Activated CD4-positive, alpha-beta memory T cell treated with anti-CD3 and anti-CD28 coated beads, Interleukin-2, amount 10 ng/mL, durations not matched to agents 7 days and 5 days (primary cell): ENCODE measurements around the gene FFAR3. TPM values are rescaled to one million over a fixed set of nuclear protein-coding genes. Genes with fewer than 3 reads are reported as not detected.

Source experiments
- CTCF ChIA-PET: fragments of 350-600 bp; sonication (Branson Sonifier 250); formaldehyde crosslinking; loops from one replicate; lab custom pipeline; 2021; ENCODE audit warnings: antibody characterized with exemption, inconsistent platforms; lab: Charles Lee
- POLR2A ChIA-PET: fragments of 350-600 bp; sonication (Branson Sonifier 250); formaldehyde crosslinking; loops from one replicate; lab custom pipeline; 2021; ENCODE audit warnings: antibody characterized with exemption; lab: Charles Lee
- DNase-seq: peaks from one replicate; pipeline ENCODE4 v3.0.0-alpha.2; 2020
- H3K27ac Mint-ChIP-seq: one replicate; pipeline ENCODE4 v1.8.0; 2021; ENCODE audit warnings: mild to moderate bottlenecking, mixed read lengths
- H3K27me3 Mint-ChIP-seq: one replicate; pipeline ENCODE4 v1.8.0; 2021; ENCODE audit warnings: mixed read lengths
- H3K36me3 Mint-ChIP-seq: one replicate; pipeline ENCODE4 v1.8.0; 2021; ENCODE audit warnings: low read depth, mixed read lengths
- H3K4me1 Mint-ChIP-seq: one replicate; pipeline ENCODE4 v1.8.0; 2021; ENCODE audit warnings: mixed read lengths
- H3K4me3 Mint-ChIP-seq: one replicate; pipeline ENCODE4 v1.8.0; 2021; ENCODE audit warnings: mild to moderate bottlenecking, mixed read lengths
- H3K9me3 Mint-ChIP-seq: one replicate; pipeline ENCODE4 v1.8.0; 2021; ENCODE audit warnings: mixed read lengths
- total RNA-seq, 2 experiments: library from RNA; stranded (reverse); gene quantifications; one replicate each; pipeline ENCODE4 v1.2.3, GENCODE V29; 2021

FFAR3 gene
- total RNA-seq, 2 experiments from 2014 or later, result 0.63 to 0.78 TPM

DNA sequence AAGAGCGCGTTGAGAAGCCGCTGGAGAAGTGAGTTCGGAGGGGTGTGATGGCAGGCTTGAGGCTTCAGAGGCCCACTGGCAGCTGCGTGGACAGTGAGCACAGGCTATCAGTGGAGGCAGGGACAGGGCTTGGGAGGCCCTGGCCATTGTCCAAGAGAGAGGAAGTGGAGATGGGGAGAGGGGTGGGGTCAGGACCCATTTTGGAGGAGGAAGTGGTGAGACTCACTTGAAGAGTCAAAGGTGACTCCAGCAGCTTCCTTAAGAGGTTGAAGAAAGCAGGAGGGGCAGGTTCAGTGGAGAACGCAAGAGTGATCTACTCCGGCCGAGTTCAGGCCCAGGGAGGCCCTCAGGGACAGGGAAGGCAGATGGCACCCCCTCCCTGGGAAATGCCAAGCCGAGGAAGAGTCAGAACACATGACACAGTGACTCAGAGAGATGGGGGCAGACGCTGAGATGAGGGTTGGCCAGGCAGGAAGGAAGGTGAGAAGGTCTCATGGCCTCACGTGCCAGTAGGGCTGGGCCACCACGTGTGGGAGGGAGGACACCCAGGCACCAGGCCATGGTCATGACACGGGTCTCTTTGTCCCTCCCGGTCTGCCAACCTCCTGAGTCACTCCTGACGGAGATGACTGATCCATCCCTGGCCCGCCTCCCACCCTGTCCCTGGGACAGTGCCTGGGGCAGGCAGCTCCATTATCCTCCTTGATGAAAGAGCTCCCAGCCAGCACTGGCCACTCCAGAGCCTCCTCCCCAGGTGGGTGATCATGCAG is 39.4 kb upstream of the FFAR3 start:
- Mint-ChIP-seq H3K4me3 (no peak overlapping the region), H3K36me3 (no peaks in the 10 kb centered on the region), H3K27ac (peak overlapping the region; percentile 38), H3K9me3 (peaks cover 2% of the 10 kb centered on the region), H3K27me3 (peaks cover 13% of the 10 kb centered on the region), H3K4me1 (peaks cover 9% of the 10 kb centered on the region)
- no peak for DNase-seq
- POLR2A ChIA-PET, result no interaction called here
- CTCF ChIA-PET, result interaction anchor here (1.4 kb wide), 1 partner anchor 176 kb away, joined by 3 read pairs; no protein-coding TSS in a partner anchor

DNA sequence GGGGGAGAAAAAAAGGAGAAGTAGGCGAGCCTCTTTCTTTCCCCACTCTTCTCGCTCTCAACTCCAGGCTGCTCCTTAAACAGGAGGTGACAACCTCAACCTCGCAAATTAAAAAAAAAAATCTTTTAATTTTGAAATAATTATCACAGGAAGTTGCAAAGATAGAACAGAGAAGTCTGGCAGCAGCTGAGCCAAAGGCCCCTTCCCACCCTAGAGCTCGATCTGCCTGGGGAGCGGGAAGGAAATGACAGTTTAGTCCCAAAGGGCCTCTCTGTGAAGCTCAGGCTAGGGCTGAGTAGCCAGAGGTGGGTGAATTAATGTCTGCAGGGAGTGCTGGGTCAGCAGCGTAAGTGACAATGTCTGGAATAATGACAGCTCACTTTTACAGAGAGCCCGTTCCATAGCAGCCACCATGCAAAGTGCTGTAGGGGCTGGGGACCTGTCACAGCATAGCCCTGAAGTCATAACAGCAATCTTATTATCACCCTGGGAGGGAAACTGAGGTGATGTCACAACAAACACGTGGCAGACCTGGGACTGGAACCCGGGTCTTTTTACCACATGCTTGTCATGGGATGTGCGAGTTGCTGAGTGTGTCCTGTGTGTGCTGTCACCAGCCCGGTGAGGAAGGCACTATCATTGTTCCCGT is 38.1 kb upstream of the FFAR3 start:
- Mint-ChIP-seq H3K27me3 (peaks cover 14% of the 10 kb centered on the region), H3K4me3 (no peak overlapping the region), H3K9me3 (peaks cover 2% of the 10 kb centered on the region), H3K36me3 (no peaks in the 10 kb centered on the region), H3K4me1 (peaks cover 9% of the 10 kb centered on the region), H3K27ac (no peak overlapping the region)
- no peak for DNase-seq
- POLR2A ChIA-PET, result no interaction called here
- CTCF ChIA-PET, result interaction anchor here (1.4 kb wide), 1 partner anchor 175 kb away, joined by 3 read pairs; no protein-coding TSS in a partner anchor

DNA sequence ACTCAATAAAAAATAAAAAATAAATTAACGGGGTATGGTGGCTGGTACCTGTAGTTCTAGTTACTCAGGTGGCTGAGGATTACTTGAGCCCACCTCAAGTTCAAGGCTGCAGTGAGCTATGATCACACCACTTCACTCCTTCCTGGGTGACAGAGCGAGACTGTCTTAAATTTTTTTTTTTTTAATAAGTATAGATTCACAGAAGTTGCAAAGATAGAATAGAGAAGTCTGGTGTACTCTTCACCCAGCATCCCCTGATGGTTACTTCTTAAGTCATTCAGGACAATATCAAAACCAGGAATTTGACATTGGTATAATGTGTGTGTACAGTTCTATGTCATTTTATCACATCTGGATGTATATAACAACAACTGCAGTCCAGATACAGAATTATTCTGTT is 37.0 kb upstream of the FFAR3 start:
- CTCF ChIA-PET, result no interaction called here
- POLR2A ChIA-PET, result no interaction called here
- H3K27ac Mint-ChIP-seq, result no peak overlapping the region
- DNase-seq, result no peak
- H3K9me3 Mint-ChIP-seq, result peaks cover 2% of the 10 kb centered on the region
- peaks cover 9% of the 10 kb centered on the region for H3K4me1 Mint-ChIP-seq
- no peaks in the 10 kb centered on the region for H3K36me3 Mint-ChIP-seq
- peaks cover 19% of the 10 kb centered on the region for H3K27me3 Mint-ChIP-seq
- no peak overlapping the region for H3K4me3 Mint-ChIP-seq

DNA sequence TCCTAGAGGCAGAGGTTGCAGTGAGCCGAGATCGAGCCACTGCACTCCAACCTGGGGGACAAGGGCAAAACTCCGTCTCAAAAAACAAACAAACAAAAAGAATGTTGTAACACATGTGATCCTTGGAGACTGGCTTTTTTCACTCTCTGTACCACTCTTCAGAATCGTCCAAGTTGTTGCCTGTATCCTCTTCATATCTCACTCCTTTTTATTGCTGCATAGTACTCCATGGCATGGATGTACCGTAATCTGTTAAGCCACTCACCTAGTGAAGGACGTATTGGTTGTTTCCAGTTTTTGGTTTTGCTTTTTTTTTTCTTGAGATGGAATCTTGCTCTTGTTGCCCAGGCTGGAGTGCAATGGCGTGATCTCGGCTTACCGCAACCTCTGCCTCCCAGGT is 36.2 kb upstream of the FFAR3 start:
- no peak overlapping the region for H3K4me3 Mint-ChIP-seq
- H3K36me3 Mint-ChIP-seq, result no peaks in the 10 kb centered on the region
- H3K9me3 Mint-ChIP-seq, result peaks cover 2% of the 10 kb centered on the region
- DNase-seq, result no peak
- ChIA-PET CTCF (no interaction called here), POLR2A (no interaction called here)
- peaks cover 21% of the 10 kb centered on the region for H3K27me3 Mint-ChIP-seq
- H3K27ac Mint-ChIP-seq, result no peak overlapping the region
- peaks cover 9% of the 10 kb centered on the region for H3K4me1 Mint-ChIP-seq

DNA sequence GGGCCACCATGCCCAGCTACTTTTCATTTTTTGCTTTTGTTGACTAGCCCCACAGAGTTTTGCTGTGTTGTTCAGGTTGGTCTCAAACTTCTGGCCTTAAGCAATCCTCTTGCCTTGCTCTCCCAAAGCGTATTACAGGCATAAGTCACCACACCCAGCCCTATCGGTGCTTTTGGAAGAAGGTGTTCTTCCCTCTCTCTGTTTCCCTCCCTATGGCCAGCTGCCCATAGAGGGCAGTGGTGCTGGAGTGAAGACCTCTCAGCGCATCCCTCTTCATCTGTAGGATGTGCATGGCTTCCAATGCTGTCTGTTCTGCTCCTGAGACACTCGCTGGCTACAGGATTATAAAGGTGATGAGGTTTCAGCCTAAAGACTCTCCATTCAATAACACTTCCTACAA is 30.6 kb upstream of the FFAR3 start:
- peaks cover 23% of the 10 kb centered on the region for H3K27me3 Mint-ChIP-seq
- H3K4me3 Mint-ChIP-seq, result no peak overlapping the region
- H3K4me1 Mint-ChIP-seq, result peaks cover 2% of the 10 kb centered on the region
- no peak for DNase-seq
- H3K9me3 Mint-ChIP-seq, result no peaks in the 10 kb centered on the region
- POLR2A ChIA-PET, result no interaction called here
- no peak overlapping the region for H3K27ac Mint-ChIP-seq
- CTCF ChIA-PET, result no interaction called here
- no peaks in the 10 kb centered on the region for H3K36me3 Mint-ChIP-seq

DNA sequence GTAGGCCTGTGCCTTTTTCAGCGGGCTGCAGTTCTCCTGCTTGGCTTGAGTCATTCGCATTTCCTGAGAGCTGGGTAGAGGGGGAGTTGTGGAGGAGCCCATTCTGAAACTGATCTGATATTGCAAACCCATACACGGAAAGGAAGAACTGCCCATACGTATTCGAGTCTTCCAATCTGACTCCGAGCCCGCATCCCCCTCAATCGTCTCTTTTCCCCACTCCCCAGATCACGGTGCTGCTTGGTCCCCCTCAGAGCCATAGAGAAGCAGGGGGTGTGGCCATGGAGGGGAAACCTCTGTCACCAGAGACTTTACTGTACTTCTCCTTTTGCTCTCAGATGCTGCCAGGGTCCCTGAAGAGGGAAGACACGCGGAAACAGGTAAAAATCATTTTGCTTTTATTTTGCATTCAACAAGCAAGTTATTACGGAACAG is 29.4 kb upstream of the FFAR3 start, which contains the start of gene CD22:
CD22 (plus strand) TSS at position 337 of the 435 bp plus-strand sequence. CDS start 2,854 bp downstream, outside the sequence.
- peaks cover 28% of the 10 kb centered on the region for H3K27me3 Mint-ChIP-seq
- peaks cover 9% of the 10 kb centered on the region for H3K4me1 Mint-ChIP-seq
- ChIA-PET CTCF (no interaction called here), POLR2A (no interaction called here)
- no peak for DNase-seq
- no peak within 1 kb of the TSS for H3K27ac Mint-ChIP-seq
- H3K36me3 Mint-ChIP-seq, result no peaks in the 10 kb centered on the region
- no peaks in the 10 kb centered on the region for H3K9me3 Mint-ChIP-seq
- no peak within 1 kb of the TSS for H3K4me3 Mint-ChIP-seq

DNA sequence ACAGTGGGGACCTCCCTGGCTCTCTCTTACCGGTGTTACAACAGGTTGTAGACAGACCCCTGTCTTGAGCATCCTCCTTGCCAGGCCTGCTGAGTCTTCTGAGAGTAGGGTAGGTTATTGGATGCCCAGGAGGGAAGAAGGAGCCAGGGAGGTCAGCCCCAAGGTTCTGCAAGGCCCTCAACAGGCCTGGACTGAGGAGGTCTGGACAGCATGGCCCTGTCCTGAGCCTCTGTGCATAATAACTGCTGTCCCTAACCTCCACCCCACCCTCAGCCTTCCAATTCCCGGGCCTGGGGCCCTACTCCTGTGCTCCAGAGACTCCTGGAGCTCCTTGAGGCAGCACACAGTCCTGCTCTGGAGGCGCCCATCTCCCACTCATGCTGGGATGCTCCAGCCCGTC is 28.9 kb upstream of the FFAR3 start:
- no peaks in the 10 kb centered on the region for H3K9me3 Mint-ChIP-seq
- H3K27me3 Mint-ChIP-seq, result peaks cover 27% of the 10 kb centered on the region
- H3K4me3 Mint-ChIP-seq, result no peak overlapping the region
- H3K4me1 Mint-ChIP-seq, result peaks cover 11% of the 10 kb centered on the region
- ChIA-PET CTCF (no interaction called here), POLR2A (no interaction called here)
- H3K27ac Mint-ChIP-seq, result no peak overlapping the region
- no peak for DNase-seq
- no peaks in the 10 kb centered on the region for H3K36me3 Mint-ChIP-seq

DNA sequence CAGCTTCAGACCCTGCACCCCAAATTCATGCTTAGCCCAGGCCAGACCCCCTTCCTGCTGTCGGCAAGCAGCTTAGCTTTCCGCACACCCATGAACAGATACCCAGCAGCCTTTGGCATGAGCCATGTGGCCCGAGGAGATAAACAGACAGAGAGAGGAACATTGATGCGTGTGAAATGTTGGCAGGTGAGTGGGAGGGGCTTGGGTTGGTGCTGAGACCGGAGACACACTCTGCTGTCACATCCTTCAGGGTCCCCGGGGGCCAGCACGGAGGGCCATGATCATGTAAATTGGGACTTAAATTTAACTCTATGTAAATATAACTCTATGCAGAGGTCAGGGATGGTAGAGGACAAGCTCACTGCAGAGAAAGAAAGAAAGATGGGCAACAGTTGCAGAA is 27.8 kb upstream of the FFAR3 start:
- no peak overlapping the region for H3K27ac Mint-ChIP-seq
- ChIA-PET POLR2A (no interaction called here), CTCF (no interaction called here)
- peaks cover 13% of the 10 kb centered on the region for H3K4me1 Mint-ChIP-seq
- H3K36me3 Mint-ChIP-seq, result no peaks in the 10 kb centered on the region
- DNase-seq, result no peak
- H3K27me3 Mint-ChIP-seq, result peaks cover 26% of the 10 kb centered on the region
- H3K9me3 Mint-ChIP-seq, result no peaks in the 10 kb centered on the region
- H3K4me3 Mint-ChIP-seq, result no peak overlapping the region

DNA sequence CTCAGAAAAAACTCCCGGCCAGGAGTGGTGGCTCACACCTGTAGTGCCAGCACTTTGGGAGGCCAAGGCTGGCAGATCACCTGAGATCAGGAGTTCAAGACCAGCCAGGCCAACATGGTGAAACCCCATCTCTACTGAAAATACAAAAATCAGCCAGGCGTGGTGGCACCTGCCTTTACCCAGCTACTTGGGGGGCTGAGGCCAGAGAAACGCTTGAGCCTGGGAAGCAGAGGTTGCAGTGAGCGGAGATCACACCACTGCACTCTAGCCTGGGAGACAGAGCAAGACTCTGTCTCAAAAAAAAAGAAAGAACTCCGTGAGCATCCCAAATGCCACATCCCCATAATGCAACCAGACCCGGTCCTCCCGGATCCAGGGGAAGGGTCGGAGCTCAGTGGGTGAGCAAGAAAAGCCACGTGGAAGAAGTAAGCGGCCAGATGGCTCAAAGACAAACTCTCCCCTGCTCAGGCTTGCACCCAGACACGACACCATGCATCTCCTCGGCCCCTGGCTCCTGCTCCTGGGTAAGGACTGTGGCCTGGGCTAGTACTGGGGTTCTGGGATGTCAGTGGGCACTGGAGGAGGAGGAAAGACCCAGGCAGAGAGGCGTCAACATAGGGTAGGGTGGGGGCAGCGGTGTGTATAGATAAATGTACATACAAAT is 26.6 kb upstream of the FFAR3 start:
- H3K9me3 Mint-ChIP-seq, result no peaks in the 10 kb centered on the region
- POLR2A ChIA-PET, result no interaction called here
- DNase-seq, result no peak

DNA sequence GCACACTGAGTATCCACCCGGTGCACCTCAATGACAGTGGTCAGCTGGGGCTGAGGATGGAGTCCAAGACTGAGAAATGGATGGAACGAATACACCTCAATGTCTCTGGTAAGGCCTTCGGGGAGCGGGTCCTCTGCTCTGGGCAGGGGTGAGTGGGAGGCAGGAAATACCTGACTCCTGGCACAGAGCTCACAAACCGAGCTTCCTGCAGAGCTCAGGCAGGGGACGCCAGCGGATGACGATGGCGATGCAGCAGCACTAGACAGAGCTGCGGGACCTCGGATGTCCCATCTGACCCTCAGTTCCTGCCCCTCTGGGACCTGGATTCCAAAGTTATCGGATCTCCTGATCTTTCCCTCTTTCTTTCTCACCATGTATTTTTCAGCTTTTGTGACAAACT is 25.4 kb upstream of the FFAR3 start:
- peaks cover 13% of the 10 kb centered on the region for H3K4me1 Mint-ChIP-seq
- DNase-seq, result no peak
- POLR2A ChIA-PET, result no interaction called here
- CTCF ChIA-PET, result interaction anchor here (1.3 kb wide), 1 partner anchor 23 kb away, joined by 3 read pairs; no protein-coding TSS in a partner anchor
- peaks cover 23% of the 10 kb centered on the region for H3K27me3 Mint-ChIP-seq
- H3K4me3 Mint-ChIP-seq, result no peak overlapping the region
- no peak overlapping the region for H3K27ac Mint-ChIP-seq
- H3K36me3 Mint-ChIP-seq, result no peaks in the 10 kb centered on the region
- no peaks in the 10 kb centered on the region for H3K9me3 Mint-ChIP-seq

More for the DNA sequence above, 26.6 kb upstream of the FFAR3 start:
- H3K27ac Mint-ChIP-seq, result no peak overlapping the region
- peaks cover 23% of the 10 kb centered on the region for H3K27me3 Mint-ChIP-seq
- CTCF ChIA-PET, result interaction anchor here (1.3 kb wide), 1 partner anchor 24 kb away, joined by 3 read pairs; no protein-coding TSS in a partner anchor
- H3K36me3 Mint-ChIP-seq, result no peaks in the 10 kb centered on the region
- H3K4me1 Mint-ChIP-seq, result peaks cover 13% of the 10 kb centered on the region
- no peak overlapping the region for H3K4me3 Mint-ChIP-seq

DNA sequence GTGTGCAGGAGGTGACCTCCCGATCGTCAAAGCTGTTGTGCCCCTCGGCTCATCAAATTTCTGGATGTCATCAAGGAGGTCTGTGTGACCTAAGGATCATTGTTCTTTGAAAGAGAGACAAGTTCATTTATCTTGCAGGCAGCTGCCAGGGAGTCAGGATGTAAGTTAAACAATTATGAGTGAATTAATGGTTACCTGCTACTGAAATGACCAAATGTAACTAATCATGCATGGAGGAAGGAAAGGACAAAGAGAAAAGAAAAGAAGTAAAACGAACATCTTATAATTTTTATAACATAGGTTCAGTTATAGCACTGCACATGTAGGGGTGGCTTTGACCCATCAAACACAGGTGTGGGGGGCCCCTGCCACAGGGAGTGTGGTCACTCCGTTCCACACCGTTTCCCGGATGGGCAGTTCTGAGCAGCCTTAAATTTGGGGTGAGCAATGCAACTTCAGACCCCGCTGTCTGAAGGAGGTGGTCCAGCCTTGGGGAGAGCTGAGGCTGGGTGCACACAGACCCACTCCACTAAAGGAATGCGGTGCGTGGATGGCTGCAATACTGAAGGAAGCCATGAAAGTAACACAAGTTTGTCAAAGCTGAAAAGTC is 24.0 kb upstream of the FFAR3 start:
- no peak overlapping the region for H3K27ac Mint-ChIP-seq
- DNase-seq, result no peak
- ChIA-PET CTCF (no interaction called here), POLR2A (no interaction called here)
- H3K4me3 Mint-ChIP-seq, result no peak overlapping the region
- H3K9me3 Mint-ChIP-seq, result no peaks in the 10 kb centered on the region
- peaks cover 17% of the 10 kb centered on the region for H3K27me3 Mint-ChIP-seq
- H3K4me1 Mint-ChIP-seq, result peaks cover 13% of the 10 kb centered on the region
- no peaks in the 10 kb centered on the region for H3K36me3 Mint-ChIP-seq

DNA sequence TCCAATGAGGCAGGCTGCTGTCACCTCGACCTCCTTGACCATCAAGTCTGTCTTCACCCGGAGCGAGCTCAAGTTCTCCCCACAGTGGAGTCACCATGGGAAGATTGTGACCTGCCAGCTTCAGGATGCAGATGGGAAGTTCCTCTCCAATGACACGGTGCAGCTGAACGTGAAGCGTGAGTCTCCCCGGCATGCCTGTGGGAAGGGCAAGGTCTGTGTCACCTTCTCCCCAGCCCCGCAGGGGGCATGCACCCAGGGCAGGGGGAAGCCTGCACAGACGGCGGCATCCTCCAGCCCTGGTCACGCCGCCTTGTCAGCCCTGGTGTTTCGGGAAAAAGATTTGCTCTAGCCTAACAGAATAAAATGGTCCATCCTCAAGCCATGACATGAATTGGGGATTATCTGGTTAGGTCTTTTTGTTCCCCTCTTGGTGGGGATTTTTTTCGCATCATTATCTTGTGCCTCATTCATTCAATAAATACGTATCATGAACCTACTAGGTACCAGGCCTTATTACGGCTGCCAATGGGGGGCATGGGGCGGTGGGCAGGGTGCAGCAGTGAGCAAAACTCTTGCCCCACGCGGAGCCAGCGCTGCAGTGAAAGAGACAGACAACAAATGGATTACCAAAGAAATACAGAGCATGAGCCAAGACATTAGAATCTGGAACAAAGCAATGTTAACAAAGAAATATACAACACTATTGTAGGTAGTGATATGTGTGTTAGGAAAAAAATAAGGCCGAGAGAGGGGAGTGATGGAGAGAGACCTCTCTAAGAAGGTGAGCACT is 21.9 kb upstream of the FFAR3 start:
- ChIA-PET CTCF (no interaction called here), POLR2A (interaction anchor here (1.3 kb wide), 1 partner anchor 8 kb away, joined by 3 read pairs; no protein-coding TSS in a partner anchor)
- H3K9me3 Mint-ChIP-seq, result no peaks in the 10 kb centered on the region
- H3K4me3 Mint-ChIP-seq, result no peak overlapping the region
- DNase-seq, result no peak
- H3K4me1 Mint-ChIP-seq, result peaks cover 13% of the 10 kb centered on the region
- H3K36me3 Mint-ChIP-seq, result no peaks in the 10 kb centered on the region
- H3K27ac Mint-ChIP-seq, result no peak overlapping the region
- peaks cover 14% of the 10 kb centered on the region for H3K27me3 Mint-ChIP-seq
